OCI-LY1 (cell line): ENCODE results near the gene LRRTM3.

Source experiments
- EZH2 ChIP-seq: fragments of 200-600 bp; sonication (generic), shearing (Covaris generic); IDR thresholded peaks from 2 replicates; pipeline ENCODE4 v1.8.0; 2017; ENCODE audit warnings: borderline replicate concordance, mixed run types, mild to moderate bottlenecking, antibody characterized with exemption, low read length, moderate library complexity, mixed read lengths
- TF ChIP-seq, protein P1 (sequence below): fragments of 200-600 bp; sonication (generic), shearing (Covaris generic); IDR thresholded peaks from 2 replicates; pipeline ENCODE4 v1.5.1; 2017; ENCODE audit warnings: mild to moderate bottlenecking, antibody characterized with exemption, low read length, moderate library complexity, mixed read lengths

DNA sequence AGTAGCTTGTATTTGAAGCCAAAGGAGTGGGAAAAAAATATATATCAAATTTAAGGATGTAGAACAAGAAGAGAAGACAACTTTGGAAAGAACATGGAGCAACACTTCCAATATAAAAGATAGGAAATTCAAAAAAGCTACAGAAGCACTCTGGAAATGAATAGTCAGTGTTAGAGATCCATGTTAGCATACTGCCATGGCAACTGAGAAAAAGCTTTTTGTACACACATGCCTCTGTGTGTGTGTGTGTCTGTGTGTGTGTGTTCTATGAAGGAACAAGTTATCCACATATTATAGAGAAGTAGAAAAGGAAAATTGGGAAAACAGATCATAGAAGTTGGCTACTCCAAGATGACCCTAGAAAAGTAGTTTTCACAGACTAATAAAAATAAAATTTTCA, 96.3 kb downstream of the LRRTM3 start:
- TF ChIP-seq, protein P1, sequence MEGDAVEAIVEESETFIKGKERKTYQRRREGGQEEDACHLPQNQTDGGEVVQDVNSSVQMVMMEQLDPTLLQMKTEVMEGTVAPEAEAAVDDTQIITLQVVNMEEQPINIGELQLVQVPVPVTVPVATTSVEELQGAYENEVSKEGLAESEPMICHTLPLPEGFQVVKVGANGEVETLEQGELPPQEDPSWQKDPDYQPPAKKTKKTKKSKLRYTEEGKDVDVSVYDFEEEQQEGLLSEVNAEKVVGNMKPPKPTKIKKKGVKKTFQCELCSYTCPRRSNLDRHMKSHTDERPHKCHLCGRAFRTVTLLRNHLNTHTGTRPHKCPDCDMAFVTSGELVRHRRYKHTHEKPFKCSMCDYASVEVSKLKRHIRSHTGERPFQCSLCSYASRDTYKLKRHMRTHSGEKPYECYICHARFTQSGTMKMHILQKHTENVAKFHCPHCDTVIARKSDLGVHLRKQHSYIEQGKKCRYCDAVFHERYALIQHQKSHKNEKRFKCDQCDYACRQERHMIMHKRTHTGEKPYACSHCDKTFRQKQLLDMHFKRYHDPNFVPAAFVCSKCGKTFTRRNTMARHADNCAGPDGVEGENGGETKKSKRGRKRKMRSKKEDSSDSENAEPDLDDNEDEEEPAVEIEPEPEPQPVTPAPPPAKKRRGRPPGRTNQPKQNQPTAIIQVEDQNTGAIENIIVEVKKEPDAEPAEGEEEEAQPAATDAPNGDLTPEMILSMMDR = no peak
- no peak for TF ChIP-seq EZH2
